HG03095 (cell line): ENCODE measurements around the gene BICRAL.
A peak's percentile ranks its signal among the peaks of the same experiment; 100 is the strongest.
"Not testable (repeated sequence)": the region's sequence is repeated elsewhere in the genome, so short reads cannot be mapped to it uniquely, and the experiment has no call there.

Source experiments
- ATAC-seq: cut with Tn5 transposase; IDR thresholded peaks from one replicate; pipeline ENCODE4 v1.9.1; 2021; ENCODE audit warnings: moderate library complexity; ENCODE audit not compliant: unreplicated experiment

BICRAL gene

DNA sequence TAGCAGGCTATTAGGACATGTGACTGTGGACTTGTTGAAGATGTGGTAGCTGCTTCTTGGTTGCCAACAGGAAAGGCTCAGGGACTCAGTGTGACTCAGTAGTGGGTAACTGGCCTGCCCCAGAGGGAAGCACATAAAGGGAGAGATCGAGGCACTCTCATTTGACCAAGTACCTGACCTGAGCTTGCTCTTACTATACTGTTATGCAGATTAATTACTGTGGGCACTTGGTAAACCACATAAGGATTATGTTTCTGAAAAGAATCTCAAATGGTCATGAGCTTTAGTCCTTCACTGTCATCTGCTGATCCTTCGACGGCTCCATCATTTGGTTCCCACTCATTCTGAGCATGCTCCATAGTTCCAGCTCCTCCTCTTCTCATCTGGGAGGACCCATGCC, 49.4 kb downstream of the BICRAL start:
- no peak for ATAC-seq

DNA sequence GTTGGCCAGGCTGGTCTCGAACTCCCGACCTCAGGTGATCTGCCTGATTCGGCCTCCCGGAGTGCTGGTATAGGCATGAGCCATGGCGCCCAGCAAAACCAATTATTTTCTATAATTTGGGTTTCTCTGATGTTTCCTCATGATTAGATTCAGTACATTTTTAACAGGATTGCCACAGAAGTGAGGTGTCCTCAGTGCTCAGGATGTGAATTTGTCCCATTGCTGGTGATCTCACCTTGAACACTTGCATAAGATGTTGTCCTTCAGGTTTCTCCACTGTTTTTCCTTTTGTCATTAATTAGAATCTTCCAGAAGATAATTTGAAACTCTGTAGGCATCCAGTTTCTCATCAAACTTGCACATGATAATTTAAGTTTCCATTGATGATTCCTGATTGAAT, 52.2 kb downstream of the BICRAL start:
- ATAC-seq: no peak

DNA sequence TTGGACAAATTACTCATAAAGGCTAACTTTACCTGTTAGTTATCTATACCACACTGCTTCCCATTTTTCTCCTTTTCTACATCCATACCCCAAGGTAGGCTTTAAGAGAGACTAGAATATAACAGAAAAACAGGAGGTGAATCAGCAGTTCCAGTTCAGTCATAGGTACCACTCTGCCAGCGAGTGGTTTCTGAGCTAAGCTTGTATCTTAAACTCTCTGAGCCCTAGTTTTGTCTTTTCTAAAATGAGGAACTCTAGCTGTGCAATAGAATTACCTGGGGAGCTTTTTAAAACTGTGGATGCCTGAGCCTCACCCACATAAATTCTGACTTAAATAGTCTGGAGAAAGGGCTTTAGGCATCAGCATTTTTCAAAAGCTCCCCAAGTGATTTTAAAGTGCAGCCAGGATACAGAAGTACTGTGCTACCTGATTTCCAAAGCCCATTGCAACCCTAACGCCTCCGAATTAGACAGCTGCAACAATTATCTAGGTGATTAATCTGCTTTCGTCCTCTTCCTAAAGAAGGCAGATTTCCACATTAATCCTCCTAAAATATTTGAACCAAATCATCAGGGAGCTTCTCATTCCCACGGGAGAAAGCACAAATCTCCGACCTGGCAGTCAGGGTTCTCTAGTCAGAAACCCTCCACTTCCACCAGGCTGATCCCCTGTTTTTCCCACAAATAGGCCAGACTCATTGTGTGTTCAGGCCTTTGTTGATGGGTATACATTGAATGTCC, 60.2 kb downstream of the BICRAL start:
- no peak for ATAC-seq

DNA sequence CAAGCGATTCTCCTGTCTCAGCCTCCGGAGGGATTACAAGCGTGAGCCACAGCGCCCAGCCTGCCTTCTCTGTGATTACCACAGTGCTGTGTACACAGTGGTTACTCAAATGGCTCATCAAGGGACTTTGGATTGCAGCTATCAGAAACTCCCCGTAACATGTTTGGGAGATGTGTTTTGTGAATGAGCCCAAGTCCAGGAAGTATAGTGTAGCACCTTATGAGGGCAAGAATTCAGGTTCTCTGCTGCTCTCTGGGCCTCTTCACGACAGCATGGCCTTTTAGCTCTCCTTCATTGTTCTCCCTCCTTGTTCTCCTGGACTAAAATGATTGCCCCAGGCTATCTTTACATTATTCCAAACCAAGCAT, 63.5 kb downstream of the BICRAL start:
- no peak for ATAC-seq

DNA sequence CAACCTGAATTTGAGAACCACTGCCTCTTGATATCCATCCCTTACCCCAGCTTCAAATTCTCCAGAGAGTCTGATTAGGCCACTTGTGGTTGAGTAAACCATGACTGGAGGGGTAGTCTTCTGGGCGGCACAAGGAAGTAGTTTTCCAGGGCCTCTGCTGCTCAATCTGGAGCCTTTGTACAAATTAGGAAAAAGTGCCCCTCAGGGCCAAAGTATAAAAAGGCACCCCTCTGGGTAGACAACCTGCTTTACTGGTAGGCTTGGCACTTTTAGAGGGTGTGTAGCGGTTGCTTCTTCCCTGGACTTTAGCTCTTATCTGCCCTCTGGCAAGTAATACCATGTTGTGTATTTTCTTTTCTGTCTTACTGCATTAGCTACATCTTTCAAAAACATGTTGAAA, 64.7 kb downstream of the BICRAL start:
- ATAC-seq: no peak

DNA sequence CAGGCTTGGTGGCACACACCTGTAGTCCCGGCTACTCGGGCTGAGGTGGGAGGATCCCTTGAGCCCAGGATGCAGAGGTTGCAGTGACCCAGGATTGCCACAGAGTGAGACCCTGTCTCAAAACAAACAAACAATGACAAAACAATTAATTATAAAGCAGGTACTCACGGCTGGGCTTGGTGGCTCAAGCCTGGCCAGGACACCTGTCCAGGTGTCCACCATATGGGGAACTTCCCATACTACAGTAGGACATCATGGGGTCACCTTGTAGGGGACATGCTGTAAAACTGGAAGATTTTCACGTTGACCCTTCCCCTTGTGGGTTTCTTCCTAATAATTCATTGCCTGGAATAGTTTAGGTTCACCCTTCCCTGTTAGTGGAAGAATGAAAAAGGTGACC, 66.8 kb downstream of the BICRAL start:
- no peak for ATAC-seq

DNA sequence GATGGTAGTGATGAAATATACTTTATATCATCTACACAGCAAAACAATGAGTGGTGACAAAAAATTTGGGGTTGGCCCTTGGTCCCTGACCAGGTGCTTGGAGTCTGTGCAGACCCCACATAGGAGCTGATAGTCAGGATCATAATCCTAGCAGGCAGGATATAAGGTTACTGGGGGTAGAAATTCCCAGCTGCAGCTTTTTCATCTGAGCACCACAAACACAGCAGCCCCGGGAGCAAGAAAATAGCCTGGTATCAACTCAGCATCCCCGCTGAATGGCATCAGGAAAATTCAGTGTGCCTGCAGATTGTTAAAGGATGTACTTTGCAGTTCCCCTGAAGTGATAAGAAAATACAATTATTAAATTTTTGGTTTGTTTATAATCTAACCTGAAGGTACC, 69.7 kb downstream of the BICRAL start:
- ATAC-seq: no peak

DNA sequence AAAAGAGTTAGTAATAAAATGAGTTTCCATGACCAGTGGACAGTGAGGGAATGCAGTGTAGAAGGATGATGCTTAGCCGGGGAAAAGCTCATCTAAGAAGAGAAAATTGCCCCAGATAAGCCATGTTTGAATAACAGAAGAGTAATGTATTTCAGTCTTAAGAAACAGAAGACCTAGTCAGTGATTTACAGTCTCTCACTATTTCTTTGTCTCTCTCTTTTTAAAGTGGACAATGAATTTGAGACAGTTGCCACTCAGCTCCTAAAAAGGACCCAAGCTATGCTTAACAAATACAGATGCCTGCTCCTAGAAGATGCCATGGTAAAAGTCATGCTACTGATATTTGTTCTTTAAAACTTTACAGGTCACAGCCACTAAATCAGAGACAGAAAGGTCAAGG, 78.2 kb downstream of the BICRAL start:
- ATAC-seq: no peak

DNA sequence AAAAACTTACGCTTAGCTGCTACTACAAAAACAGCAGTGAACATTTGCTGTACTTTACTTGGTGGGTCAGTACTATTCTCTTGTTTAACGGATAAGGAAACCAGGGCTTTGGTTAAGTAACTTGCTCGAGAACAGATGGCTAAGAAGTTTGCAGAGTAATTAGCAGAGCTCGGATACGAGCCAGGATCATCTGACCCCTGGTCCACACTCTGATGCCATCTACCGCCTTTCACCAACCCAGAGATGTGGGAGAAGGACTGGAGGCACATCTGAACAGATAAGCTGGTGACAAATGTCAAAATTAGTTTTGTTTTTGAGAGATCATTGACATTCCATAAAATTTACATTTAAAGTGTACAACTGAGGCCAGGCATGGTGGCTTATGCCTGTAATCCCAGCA, 78.6 kb downstream of the BICRAL start:
- no peak for ATAC-seq

DNA sequence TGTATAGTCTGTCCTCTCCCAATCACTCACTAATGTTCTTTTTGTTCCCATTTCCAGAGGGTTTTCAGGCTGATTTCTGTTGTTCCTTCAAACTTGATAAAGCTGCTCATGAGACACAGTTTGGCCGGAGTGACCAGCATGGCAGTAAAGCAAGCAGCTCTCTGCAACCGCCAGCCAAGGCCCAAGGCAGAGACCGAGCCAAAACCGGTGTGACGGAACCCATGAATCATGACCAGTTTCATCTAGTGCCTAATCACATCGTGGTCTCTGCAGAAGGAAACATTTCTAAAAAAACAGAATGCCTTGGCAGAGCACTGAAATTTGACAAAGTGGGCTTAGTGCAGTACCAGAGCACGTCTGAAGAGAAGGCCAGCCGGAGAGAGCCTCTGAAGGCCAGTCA, 82.8 kb downstream of the BICRAL start:
- ATAC-seq: no peak

DNA sequence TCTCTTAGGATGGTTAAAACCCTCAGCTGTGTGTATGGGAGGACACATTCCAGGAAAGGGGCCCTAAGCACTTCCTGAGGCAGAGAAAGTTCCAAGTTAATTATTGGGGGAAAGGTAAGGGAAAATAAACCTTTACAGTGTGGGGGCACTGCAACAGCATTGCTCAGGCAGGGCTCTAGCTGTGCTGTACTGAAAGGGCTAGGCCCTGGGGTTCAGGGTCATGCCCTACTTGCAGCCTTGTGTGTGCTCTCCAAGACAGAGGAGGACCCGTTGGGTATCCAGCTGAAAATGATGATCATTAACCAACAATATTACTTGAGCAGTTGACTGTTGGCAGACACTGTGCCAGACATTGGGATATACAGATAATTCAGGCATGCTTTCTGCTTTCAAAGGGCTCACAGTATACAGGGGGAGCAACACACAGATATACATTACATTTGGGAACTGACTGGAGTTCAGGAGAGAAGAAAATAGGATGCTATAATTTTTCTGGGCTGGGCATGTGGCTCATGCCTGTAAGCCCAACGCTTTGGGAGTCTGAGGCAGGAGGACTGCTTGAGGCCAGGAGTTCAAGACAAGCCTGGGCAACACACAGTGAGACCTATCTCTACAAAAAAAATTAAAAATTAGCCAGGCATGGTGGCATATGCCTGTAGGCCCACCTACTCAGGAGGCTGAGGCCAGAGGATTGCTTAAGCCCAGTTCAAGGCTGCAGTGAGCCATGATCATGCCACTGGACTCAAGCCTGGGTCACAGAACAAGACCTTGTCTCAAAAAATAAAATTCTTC, 88.5 kb downstream of the BICRAL start:
- ATAC-seq: no peak

DNA sequence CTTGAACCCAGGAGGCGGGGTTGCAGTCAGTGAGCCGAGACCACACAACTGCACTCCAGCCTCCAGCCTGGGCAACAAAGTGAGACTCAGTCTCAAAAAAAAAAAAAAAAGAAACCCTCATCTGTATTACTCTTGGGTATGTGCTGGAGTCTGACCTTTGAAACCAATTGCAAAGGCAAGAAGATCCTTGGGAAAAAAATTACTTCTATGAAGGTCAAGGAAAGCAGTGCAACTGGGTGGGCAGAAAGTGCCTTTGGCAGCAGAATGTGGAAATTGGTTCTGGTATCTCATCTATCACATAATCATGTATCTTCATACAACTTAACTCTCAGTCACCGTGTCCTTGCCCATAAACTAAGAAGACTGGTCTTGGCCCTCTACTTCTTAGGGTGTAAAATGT, 89.9 kb downstream of the BICRAL start:
- no peak for ATAC-seq

DNA sequence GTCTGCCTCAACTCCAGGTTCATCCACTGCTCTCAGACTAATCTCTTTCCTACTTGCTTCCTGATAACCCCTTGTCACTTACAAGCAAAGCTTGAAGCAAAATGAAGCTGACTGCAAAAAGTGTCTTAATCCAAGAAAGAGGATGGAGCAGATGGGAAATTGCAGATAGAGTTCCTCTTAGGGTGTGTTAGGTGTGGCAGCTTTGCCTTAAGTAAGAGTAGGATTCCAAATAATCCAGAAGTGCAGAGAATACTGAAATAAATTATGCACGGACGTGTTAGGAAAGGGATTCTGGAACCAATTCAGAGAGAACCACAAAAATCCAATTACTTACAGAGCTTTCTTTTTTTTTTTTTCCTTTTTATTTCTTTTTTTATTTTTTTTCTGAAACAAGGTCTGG, 91.5 kb downstream of the BICRAL start:
- no peak for ATAC-seq

DNA sequence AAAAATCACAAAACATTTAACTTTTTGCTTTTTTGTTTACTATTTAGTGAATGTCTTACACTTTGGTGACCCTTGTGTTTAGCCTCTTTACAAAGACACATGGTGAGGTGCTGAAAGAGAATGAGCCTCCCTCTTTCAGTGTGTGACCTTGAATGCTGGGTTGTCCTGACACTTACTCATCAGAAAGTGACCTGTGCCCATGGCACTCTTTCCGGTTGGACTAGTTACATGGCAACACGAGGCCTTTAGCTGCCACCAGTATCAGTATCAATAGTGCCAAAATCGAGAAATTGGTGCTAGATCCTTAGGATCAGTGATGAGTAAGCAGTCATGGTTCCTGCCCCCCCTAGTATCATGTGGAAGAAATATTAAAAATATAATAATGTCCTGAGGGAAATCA, 95.8 kb downstream of the BICRAL start:
- ATAC-seq: no peak

DNA sequence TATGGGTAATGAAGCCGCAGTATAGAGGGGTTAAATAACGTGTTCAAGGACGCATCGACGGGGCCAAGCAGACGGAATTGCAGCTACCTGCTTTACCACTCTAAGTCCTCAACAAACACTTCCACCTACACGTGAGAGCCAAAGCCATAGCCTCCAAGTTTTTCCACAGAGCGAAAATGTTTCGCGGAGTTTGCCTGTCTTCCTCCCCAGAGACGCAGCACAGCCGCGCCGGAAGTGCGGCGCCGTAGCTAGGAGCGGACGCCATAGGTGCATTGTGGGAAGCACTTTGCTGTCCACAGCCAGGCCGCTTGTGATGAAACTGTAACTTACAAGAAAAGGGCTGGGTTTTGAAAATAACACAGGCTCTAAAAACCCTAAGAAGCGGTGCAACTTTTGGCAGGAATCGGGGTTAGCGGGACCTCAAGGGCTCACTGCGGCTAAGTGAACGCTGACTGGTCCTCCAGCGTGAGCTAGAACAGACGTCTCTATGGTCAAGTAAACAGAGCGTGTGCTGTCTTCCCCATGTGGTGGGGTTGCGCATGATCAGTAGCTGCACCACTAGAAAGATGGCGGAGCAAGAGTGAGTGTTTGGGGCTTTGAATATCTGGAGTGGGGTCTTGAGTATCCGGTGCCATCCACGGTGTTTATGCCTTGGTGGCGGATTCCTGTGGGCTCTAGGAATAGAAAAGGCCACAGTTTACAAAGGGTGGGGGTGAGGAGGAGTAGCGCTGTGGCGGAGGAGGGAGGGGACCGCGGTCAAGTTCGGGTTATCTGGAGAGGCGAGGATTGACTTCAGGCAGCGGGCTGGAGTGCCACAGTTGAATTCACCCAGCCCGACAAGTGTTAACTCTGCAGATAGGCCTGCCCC, 97.8 kb downstream of the BICRAL start, which contains the start of gene RPL7L1:
Gene RPL7L1, plus strand, starts transcription at position 245 of the 868 bp plus-strand sequence. Its CDS starts 295 bp downstream, at position 540.
- peak; percentile 89 for ATAC-seq

DNA sequence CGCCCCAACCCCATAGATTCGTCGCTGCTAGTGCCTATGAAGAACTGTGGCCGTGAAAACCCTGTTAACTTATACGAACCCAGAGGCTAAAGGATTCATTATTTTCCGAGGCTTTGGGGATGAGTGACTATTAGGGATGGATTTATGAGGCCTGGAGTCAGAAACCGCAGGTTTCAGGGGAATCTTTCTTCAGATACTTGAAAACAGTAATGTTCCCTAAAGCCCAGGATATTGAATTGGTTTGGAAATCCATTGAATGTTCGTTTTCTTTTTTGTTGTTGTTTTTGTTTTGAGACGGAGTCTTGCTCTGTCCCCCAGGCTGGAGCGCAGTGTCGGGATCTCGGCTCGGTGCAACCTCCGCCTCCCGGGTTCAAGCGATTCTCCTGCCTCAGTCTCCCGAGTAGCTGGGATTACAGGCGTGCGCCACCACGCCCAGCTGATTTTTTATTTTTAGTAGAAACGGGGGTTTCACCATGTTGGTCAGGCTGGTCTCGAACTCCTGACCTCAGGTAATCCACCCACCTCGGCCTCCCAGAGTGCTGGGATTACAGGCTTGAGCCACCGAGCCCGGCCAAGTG, 98.5 kb downstream of the BICRAL start:
- not testable (repeated sequence) for ATAC-seq

DNA sequence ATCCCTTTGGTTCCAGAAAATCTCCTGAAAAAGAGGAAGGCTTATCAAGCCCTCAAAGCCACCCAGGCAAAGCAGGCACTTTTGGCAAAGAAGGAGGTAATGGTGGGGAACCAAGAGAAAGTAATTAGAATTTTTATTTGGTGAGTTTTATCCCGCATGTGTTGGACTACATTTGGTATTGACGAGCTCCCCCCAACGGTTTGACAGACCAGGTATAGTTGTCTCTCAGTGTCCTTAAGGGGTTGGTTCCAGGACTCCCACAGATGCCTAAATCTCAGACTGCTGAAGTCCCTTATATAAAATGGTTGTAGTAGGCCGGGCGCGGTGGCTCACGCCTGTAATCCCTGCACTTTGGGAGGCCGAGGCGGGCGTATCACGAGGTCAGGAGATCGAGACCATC, 99.0 kb downstream of the BICRAL start:
- not testable (repeated sequence) for ATAC-seq

DNA sequence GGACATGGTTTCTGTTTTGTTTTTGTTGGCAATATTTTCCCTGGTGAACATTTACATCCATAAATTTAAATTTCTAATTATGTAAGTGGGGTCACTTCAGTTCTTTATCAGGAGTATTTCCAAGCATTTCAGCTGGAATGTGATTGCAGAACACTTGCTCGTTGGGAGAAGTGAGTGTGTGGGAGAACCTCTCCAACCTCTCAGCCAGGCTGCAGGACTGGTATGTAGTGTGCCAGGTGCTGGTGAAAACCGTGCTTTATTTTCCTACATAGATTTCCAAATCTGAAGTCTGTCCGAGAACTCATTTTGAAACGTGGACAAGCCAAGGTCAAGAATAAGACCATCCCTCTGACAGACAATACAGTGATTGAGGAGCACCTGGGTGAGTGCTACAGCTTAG, 103.8 kb downstream of the BICRAL start:
- no peak for ATAC-seq

DNA sequence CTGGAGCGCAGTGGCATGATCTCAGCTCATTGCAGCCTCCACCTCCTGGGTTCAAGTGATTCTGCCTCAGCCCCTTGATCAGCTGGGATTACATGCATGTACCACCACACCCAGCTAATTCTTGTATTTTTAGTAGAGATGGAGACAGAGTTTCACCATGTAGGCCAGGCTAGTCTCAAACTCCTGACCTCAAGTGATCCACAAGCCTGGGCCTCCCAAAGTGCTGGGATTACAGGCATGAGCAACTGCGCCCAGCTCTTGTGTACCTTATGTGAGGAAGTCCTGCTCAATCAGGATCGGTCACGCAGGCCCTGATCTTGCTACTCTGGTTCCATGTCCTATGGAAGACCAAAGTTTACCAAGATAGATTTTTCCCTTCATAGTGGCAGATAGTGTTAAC, 106.3 kb downstream of the BICRAL start:
- not testable (repeated sequence) for ATAC-seq

DNA sequence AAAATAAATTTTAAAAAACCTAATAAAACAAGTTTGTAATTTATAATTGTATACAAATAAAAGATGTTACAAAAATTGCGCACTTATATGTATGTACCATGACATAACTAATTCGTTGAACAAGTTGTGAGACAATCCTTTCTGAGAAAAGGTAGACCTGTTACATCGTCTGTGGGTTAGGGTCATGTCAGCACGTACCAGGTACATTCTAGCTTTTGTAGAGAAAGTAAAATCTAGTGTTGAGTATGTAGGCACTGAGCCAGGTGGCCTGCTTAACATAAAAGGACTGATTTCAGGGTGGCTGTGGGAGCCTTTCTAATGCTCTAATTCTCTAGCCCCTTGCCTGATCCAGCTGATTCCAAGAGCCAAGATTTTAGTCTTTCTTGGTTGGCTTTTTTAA, 108.0 kb downstream of the BICRAL start:
- no peak for ATAC-seq
